H1 (cell line): ENCODE results near the gene GUCY2D. TPM values are rescaled to one million over a fixed set of nuclear protein-coding genes. Genes with fewer than 3 reads are reported as not detected.

Experiments
- CTCF ChIA-PET: fragments of 300-600 bp; sonication (Branson Sonifier 250); formaldehyde crosslinking; loops from one replicate; lab custom pipeline; 2021; ENCODE audit not compliant: partially characterized antibody; lab: Charles Lee
- POLR2A ChIA-PET: fragments of 300-600 bp; sonication (Branson Sonifier 250); formaldehyde crosslinking; loops from one replicate; lab custom pipeline; 2021; ENCODE audit warnings: inconsistent platforms; ENCODE audit not compliant: partially characterized antibody; lab: Charles Lee
- DNase-seq, 2 experiments: peaks; one replicate each; pipeline versions ENCODE4 v3.0.0 to v3.0.0-alpha.2; 2010 to 2022; ENCODE audit warnings: low spot score in 2 of 2, low read depth in 1 of 2, mixed read lengths in 1 of 2
- FAIRE-seq: peaks from 2 replicates; lab custom pipeline; 2011; peaks lifted over from hg19 to GRCh38; lab: Jason Lieb, UNC
- H2AFZ ChIP-seq: 2 replicates; pipeline ENCODE4 v1.8.1; 2012; ENCODE audit warnings: low read length, inconsistent platforms
- H2AK5ac ChIP-seq: 2 replicates; pipeline ENCODE4 v1.6.1; 2013; ENCODE audit warnings: low read depth, low read length
- H2BK120ac ChIP-seq: replicated peaks from 2 replicates; pipeline ENCODE3; 2013; ENCODE audit warnings: low read depth, low read length, inconsistent platforms
- H2BK12ac ChIP-seq: 2 replicates; pipeline ENCODE4 v1.6.1; 2013; ENCODE audit warnings: low read depth, low read length
- H2BK15ac ChIP-seq: 2 replicates; pipeline ENCODE4 v1.6.1; 2013; ENCODE audit warnings: low read length
- H2BK20ac ChIP-seq: 2 replicates; pipeline ENCODE4 v1.6.1; 2013; ENCODE audit warnings: low read length
- H2BK5ac ChIP-seq: 2 replicates; pipeline ENCODE4 v1.6.1; 2013; ENCODE audit warnings: low read depth, low read length
- H3K14ac ChIP-seq: 2 replicates; pipeline ENCODE4 v1.6.1; 2013; ENCODE audit warnings: inconsistent platforms; ENCODE audit not compliant: insufficient read length
- H3K18ac ChIP-seq: 2 replicates; pipeline ENCODE4 v1.6.1; 2013; ENCODE audit warnings: low read length; ENCODE audit errors: extremely low read depth
- H3K23ac ChIP-seq: 2 replicates; pipeline ENCODE4 v1.6.1; 2013; ENCODE audit warnings: inconsistent platforms; ENCODE audit not compliant: insufficient read length
- H3K23me2 ChIP-seq: 2 replicates; pipeline ENCODE4 v1.6.1; 2013; ENCODE audit warnings: low read depth, low read length
- H3K27ac ChIP-seq: 2 replicates; pipeline ENCODE4 v1.6.1; 2011; ENCODE audit warnings: low read depth, low read length, inconsistent platforms
- H3K27me3 ChIP-seq, 4 experiments: replicated peaks in 1 of 4; 1 replicate in 1 of 4; 2 replicates in 3 of 4; pipeline versions ENCODE4 v1.6.1 to v1.8.1; 2011 to 2013; ENCODE audit warnings: low read length in 3 of 4, mild to moderate bottlenecking in 3 of 4, inconsistent platforms in 2 of 4, mixed read lengths in 2 of 4, moderate library complexity in 1 of 4; ENCODE audit not compliant: control insufficient read depth in 3 of 4, insufficient read depth in 3 of 4; ENCODE audit errors: extremely low read depth in 1 of 4
- H3K36me3 ChIP-seq, 4 experiments: 2 replicates each; pipeline versions ENCODE4 v1.6.1 to v1.8.1; 2011 to 2013; ENCODE audit warnings: mild to moderate bottlenecking in 4 of 4, low read length in 3 of 4, moderate library complexity in 2 of 4, control low read depth in 1 of 4, inconsistent platforms in 1 of 4; ENCODE audit not compliant: insufficient read depth in 4 of 4, control insufficient read depth in 2 of 4
- H3K4ac ChIP-seq: replicated peaks from 2 replicates; pipeline ENCODE3; 2013; ENCODE audit warnings: low read length, low read depth, mixed read lengths, inconsistent platforms; ENCODE audit not compliant: insufficient read length
- H3K4me1 ChIP-seq, 4 experiments: replicated peaks in 1 of 4; 1 replicate in 1 of 4; 2 replicates in 3 of 4; pipeline versions ENCODE4 v1.6.1 to v1.8.1; 2011 to 2013; ENCODE audit warnings: low read length in 3 of 4, inconsistent platforms in 2 of 4, mixed read lengths in 1 of 4; ENCODE audit not compliant: insufficient read depth in 4 of 4, control insufficient read depth in 3 of 4
- H3K4me2 ChIP-seq, 2 experiments: 2 replicates each; pipeline versions ENCODE4 v1.6.1 to v1.8.1; 2011 to 2013; ENCODE audit warnings: low read depth in 2 of 2, low read length in 2 of 2, control low read depth in 1 of 2, inconsistent platforms in 1 of 2, mild to moderate bottlenecking in 1 of 2; ENCODE audit not compliant: insufficient read depth in 1 of 2
- H3K4me3 ChIP-seq, 4 experiments: fragments of 200-600, 300-600 bp in 1 of 4; sonication (generic), shearing (Covaris generic), sonication (Bioruptor Twin) in 1 of 4; 2 replicates each; pipeline versions ENCODE4 v1.5.1 to v1.8.1; 2011 to 2016; ENCODE audit warnings: low read length in 4 of 4, low read depth in 3 of 4, control low read depth in 2 of 4, inconsistent platforms in 2 of 4, mild to moderate bottlenecking in 2 of 4, mixed read lengths in 1 of 4, moderate library complexity in 1 of 4; ENCODE audit not compliant: insufficient read depth in 2 of 4; ENCODE audit errors: extremely low read depth in 1 of 4
- H3K56ac ChIP-seq: replicated peaks from 2 replicates; pipeline ENCODE3; 2013; ENCODE audit warnings: low read depth, mild to moderate bottlenecking, mixed read lengths, low read length, inconsistent platforms; ENCODE audit not compliant: insufficient read length
- H3K79me1 ChIP-seq: 2 replicates; pipeline ENCODE4 v1.6.1; 2013; ENCODE audit warnings: low read depth, low read length, control low read depth
- H3K79me2 ChIP-seq, 2 experiments: 2 replicates each; pipeline versions ENCODE4 v1.6.1 to v1.8.1; 2012 to 2013; ENCODE audit warnings: low read length in 2 of 2, mild to moderate bottlenecking in 2 of 2, inconsistent platforms in 1 of 2; ENCODE audit not compliant: insufficient read depth in 2 of 2, control insufficient read depth in 1 of 2
- H3K9ac ChIP-seq, 4 experiments: replicated peaks in 1 of 4; 1 replicate in 1 of 4; 2 replicates in 3 of 4; pipeline versions ENCODE4 v1.6.1 to v1.8.1; 2011 to 2013; ENCODE audit warnings: low read depth in 3 of 4, low read length in 3 of 4, control low read depth in 2 of 4, mild to moderate bottlenecking in 2 of 4, moderate library complexity in 2 of 4, inconsistent platforms in 1 of 4; ENCODE audit errors: extremely low read depth in 1 of 4
- H3K9me3 ChIP-seq, 2 experiments: 2 replicates each; pipeline versions ENCODE4 v1.6.1 to v1.8.1; 2012 to 2013; ENCODE audit warnings: mild to moderate bottlenecking in 2 of 2, moderate library complexity in 2 of 2, control low read depth in 1 of 2, inconsistent platforms in 1 of 2, low read depth in 1 of 2, low read length in 1 of 2, mixed read lengths in 1 of 2; ENCODE audit not compliant: insufficient read depth in 2 of 2
- H4K20me1 ChIP-seq, 2 experiments: replicated peaks in 1 of 2; 2 replicates each; pipeline versions ENCODE3 to v1.8.1; 2011 to 2013; ENCODE audit warnings: inconsistent platforms in 2 of 2, low read length in 2 of 2, mild to moderate bottlenecking in 1 of 2; ENCODE audit not compliant: insufficient read depth in 2 of 2, control insufficient read depth in 1 of 2
- H4K5ac ChIP-seq: 2 replicates; pipeline ENCODE4 v1.6.1; 2013; ENCODE audit warnings: low read length, low read depth, mixed read lengths, inconsistent platforms; ENCODE audit not compliant: insufficient read length
- H4K8ac ChIP-seq: 2 replicates; pipeline ENCODE4 v1.8.0; 2013; ENCODE audit warnings: mild to moderate bottlenecking, moderate library complexity, low read length, inconsistent platforms; ENCODE audit not compliant: insufficient read depth; ENCODE audit errors: extremely low read depth
- H4K91ac ChIP-seq: replicated peaks from 2 replicates; pipeline ENCODE3; 2013; ENCODE audit warnings: low read length, mixed read lengths, inconsistent platforms; ENCODE audit not compliant: insufficient read length
- RAD21 ChIP-seq, 2 experiments: IDR thresholded peaks in 1 of 2; conservative IDR thresholded peaks in 1 of 2; 2 replicates each; pipeline ENCODE4 v1.6.1; 2011; ENCODE audit warnings: low read depth in 2 of 2, low read length in 2 of 2, improper control_type of control experiment in 1 of 2, inconsistent platforms in 1 of 2, mild to moderate bottlenecking in 1 of 2, moderate library complexity in 1 of 2
- WGBS, 2 experiments: shearing (Covaris generic) in 1 of 2; methylation state at CpG; one replicate each; pipeline versions ENCODE4 v1.1.6 to v1.1.7; 2013 to 2015; ENCODE audit warnings: low lambda C conversion rate in 2 of 2, mixed read lengths in 2 of 2, inconsistent platforms in 1 of 2, low coverage in 1 of 2, missing lambda C conversion rate in 1 of 2; ENCODE audit not compliant: insufficient replicate concordance in 2 of 2, insufficient coverage in 1 of 2, insufficient read length in 1 of 2; ENCODE audit errors: extremely low coverage in 1 of 2, missing lambda C conversion rate in 1 of 2; 5-methylcytosine and 5-hydroxymethylcytosine counted together
- polyA plus RNA-seq, 7 experiments: library from polyadenylated mRNA; depleted of rRNA in 3 of 7; stranded (reverse) in 5 of 7; unstranded in 2 of 7; fragments of >200 nt in 5 of 7; fragments of 200-250 nt in 2 of 7; gene quantifications; 1 replicate in 5 of 7; 2 replicates in 1 of 7; 4 replicates in 1 of 7; pipeline versions ENCODE4 v1.2.1 to v1.2.3, GENCODE V29; 2011 to 2013; ENCODE audit warnings: missing spikeins in 2 of 7, mixed read lengths in 2 of 7
- total RNA-seq: library from RNA; stranded (reverse); fragmentation: NEBNext Ultra II Directional; extraction: Animal tissue kit (Norgen Biotek cat#: 25700); gene quantifications from 2 replicates; pipeline ENCODE4 v1.2.1, GENCODE V29; 2021
- TF ChIP-seq, protein P1 (sequence below), 3 experiments: IDR thresholded peaks; 1 replicate in 2 of 3; 2 replicates in 1 of 3; pipeline versions ENCODE4 v1.5.1 to v1.6.1; 2011; ENCODE audit warnings: low read length in 3 of 3, mild to moderate bottlenecking in 3 of 3, inconsistent platforms in 2 of 3, low read depth in 1 of 3, moderate library complexity in 1 of 3; ENCODE audit not compliant: insufficient read depth in 1 of 3; ENCODE audit errors: control extremely low read depth in 1 of 3

Gene GUCY2D
- total and polyA plus RNA-seq, 2 of the 8 experiments (the other 6 are each of a cell fraction or from before 2014, with no cell fraction given): 0.20 to 0.48 TPM

DNA sequence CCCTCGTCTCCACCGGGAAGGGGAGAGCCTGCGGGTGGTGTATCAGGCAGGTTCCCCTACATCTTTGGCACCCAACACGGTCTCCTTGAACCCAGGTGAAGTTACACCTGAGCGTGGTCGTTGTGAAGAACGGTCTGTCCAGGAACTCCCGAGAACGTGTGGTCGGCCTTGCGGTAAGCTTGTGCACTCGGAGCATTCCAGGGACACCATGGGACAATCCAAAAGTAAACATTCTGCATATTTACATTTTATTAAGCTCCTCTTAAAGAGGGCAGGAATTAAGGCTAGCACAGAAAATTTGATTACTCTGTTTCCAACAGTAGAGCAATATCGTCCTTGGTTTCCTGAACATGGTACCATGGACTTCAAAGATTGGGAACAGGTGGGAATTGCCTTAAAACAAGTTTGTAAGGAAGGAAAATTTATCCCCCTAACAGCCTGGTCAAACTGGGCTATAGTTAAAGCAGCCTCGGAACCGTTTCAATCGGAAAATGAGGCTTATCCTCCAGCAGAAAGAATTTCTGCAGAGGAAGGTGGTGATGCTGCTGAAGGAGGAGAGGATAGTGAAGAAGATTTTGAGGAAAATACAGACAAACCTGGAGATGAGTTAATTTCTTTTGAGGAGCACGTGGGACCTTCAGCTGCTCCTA lies 54.7 kb downstream of the GUCY2D start:
- Histone ChIP-seq H3K36me3 (no peaks in the 10 kb centered on the region), H3K9ac (no peak overlapping the region), H3K18ac (no peak overlapping the region), H3K79me1 (no peaks in the 10 kb centered on the region), H2AK5ac (no peak overlapping the region), H4K91ac (peak overlapping the region; percentile 59), H3K9me3 (no peaks in the 10 kb centered on the region), H3K79me2 (no peaks in the 10 kb centered on the region), H4K8ac (no peak overlapping the region), H2BK12ac (no peak overlapping the region), H2BK15ac (no peak overlapping the region), H4K20me1 (no peaks in the 10 kb centered on the region), H2BK20ac (no peak overlapping the region)
- CTCF ChIA-PET: interaction anchor here (0.7 to 11.6 kb wide), 57 partner anchors 9 to 314 kb away, joined by 3 to 270 read pairs (median 4); partner anchors contain the start of genes ALOX12B, ALOX15B, ALOXE3 and GUCY2D
- WGBS, 2 experiments: 92% methylated on average over 17 of the region's 17 CpGs; no CpG with 5 or more reads in 1 of the 2 experiments
- no peak for FAIRE-seq
- POLR2A ChIA-PET: no interaction called here
- no peak for TF ChIP-seq RAD21 (IDR thresholded peaks at IDR 0.05 in 1 of 2, conservative IDR thresholded peaks at IDR 0.05 in 1 of 2; ENCODE audit: low read depth in 2 of 2, low read length in 2 of 2)
- TF ChIP-seq, protein P1, sequence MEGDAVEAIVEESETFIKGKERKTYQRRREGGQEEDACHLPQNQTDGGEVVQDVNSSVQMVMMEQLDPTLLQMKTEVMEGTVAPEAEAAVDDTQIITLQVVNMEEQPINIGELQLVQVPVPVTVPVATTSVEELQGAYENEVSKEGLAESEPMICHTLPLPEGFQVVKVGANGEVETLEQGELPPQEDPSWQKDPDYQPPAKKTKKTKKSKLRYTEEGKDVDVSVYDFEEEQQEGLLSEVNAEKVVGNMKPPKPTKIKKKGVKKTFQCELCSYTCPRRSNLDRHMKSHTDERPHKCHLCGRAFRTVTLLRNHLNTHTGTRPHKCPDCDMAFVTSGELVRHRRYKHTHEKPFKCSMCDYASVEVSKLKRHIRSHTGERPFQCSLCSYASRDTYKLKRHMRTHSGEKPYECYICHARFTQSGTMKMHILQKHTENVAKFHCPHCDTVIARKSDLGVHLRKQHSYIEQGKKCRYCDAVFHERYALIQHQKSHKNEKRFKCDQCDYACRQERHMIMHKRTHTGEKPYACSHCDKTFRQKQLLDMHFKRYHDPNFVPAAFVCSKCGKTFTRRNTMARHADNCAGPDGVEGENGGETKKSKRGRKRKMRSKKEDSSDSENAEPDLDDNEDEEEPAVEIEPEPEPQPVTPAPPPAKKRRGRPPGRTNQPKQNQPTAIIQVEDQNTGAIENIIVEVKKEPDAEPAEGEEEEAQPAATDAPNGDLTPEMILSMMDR (IDR thresholded peaks at IDR 0.05; ENCODE audit: control extremely low read depth in 1 of 3, insufficient read depth in 1 of 3, low read depth in 1 of 3, low read length in 3 of 3): peak in 1 of 3 experiments; percentile 6; a peak in 1 of 4 replicates
- TF ChIP-seq, all 59 proteins: peak for 1
- peaks cover 1 to 10% (median 8%) of the 10 kb centered on the region in 4 experiments; a peak in 5 of 7 replicates for H3K27me3 ChIP-seq
- H3K4me2 ChIP-seq: no peak overlapping the region; a peak in 1 of 4 replicates
- no peak overlapping the region for H3K56ac ChIP-seq
- peaks cover 0 to 7% (median 4%) of the 10 kb centered on the region in 4 experiments; a peak in 4 of 7 replicates for H3K4me1 ChIP-seq
- H4K5ac ChIP-seq: no peak overlapping the region
- no peak overlapping the region for H3K4me3 ChIP-seq
- no peak overlapping the region for H3K4ac ChIP-seq
- H3K23ac ChIP-seq: no peak overlapping the region
- H3K14ac ChIP-seq: no peak overlapping the region
- no peak overlapping the region for H2BK5ac ChIP-seq
- DNase-seq: no peak
- no peaks in the 10 kb centered on the region; the same call in 1 of the 2 replicates for H3K23me2 ChIP-seq
- no peak overlapping the region for H2BK120ac ChIP-seq
- H3K27ac ChIP-seq: no peak overlapping the region
- H2AFZ ChIP-seq: 0 out of 2 replicates have a peak overlapping the region, but pooled peaks have one; percentile 1
